ENCODE results near the gene MYO3B. TPM values are rescaled to one million over a fixed set of nuclear protein-coding genes. Genes with fewer than 3 reads are reported as not detected.

Gene MYO3B
- total RNA-seq, 1 donor: 0.21 TPM

DNA sequence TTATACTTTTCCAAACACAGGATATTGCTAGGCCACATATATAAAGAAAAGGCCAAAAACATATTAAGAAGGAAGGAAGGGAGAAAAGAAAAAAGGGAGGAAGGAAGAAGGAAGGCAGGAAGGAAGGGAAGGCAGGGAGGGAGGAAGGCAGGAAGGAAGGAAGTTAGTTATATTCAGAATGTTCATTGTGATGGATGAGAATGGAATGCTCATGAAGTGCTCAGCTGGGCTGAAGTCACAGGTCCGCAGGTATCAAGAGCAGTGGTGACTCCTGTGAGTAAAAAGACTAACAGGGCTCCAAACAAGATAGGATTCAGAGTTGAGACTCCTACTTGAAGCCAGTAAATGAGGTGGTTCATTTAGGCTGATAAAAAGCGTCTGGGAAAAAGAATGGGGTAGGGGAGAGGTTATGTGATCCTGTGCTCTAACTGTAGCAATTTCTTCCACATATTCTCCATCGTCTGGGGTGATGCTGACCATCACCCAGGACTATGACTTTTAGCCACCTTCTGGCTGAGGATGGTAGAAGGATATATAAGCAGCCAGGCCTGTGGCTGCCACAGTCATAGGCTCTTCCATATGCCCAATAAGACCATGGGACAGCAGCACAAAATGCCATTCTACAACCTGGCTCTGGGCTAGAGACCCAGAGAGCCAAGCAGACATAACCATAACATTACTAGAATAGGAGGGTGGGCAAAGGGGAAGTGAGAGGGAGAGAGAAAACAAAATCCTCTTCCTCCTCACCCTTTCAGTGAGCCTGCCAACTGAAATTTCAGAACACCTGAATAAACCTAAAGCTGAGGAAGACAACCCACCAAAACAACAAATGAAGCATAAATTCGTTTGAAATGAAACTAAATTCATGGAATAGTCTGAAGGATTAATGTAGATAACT, 173.2 kb downstream of the MYO3B start:
- no peaks in the 10 kb centered on the region for H3K27me3 ChIP-seq (ENCODE audit: insufficient read depth, low read length)
- H3K4me3 ChIP-seq (ENCODE audit: low read length): no peak overlapping the region
- peaks cover 13% of the 10 kb centered on the region for H3K4me1 ChIP-seq (ENCODE audit: insufficient read depth, low read length)
- no peaks in the 10 kb centered on the region for H3K9me3 ChIP-seq (ENCODE audit: low read depth, low read length)

DNA sequence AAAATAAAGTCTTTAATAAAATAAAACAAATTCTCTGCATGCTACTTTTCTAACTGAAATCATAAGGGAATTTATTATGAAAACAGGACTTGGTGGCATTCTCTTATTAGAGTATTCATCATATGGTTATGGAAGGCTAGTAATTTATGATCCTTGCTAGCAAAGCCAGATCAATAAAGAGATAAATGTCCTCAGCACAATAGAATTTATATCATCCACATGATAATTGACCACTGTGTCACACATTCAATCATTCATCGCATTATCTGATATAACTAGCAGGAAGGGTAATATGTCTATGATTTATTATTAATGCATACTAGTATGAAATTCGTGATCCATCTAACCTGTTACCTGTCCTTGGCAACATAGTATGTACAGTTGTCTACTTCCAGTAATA, 175.8 kb downstream of the MYO3B start:
- H3K9me3 ChIP-seq (ENCODE audit: low read depth, low read length): no peaks in the 10 kb centered on the region
- no peaks in the 10 kb centered on the region for H3K27me3 ChIP-seq (ENCODE audit: insufficient read depth, low read length)
- H3K4me3 ChIP-seq (ENCODE audit: low read length): no peak overlapping the region
- H3K4me1 ChIP-seq (ENCODE audit: insufficient read depth, low read length): peaks cover 13% of the 10 kb centered on the region

DNA sequence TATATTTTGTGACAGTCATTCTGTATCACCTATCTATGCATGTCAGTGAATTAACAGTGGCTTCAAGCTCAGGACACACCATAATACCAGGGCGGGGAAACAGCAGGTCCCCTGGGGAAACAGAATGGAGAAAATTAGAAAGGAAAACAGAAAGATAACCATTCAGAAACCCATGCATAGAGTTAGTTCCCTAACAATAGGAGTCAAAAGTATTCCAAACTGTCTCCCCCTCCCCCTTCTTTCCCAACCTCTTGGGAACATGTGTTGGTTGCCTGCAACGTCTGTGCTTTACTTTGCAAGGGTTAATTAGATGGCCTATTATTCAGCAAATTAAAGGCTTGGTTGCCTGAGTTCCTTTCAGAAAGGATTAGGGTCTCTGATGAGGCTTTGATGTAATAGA, 176.4 kb downstream of the MYO3B start:
- Histone ChIP-seq H3K4me1 (ENCODE audit: insufficient read depth, low read length) (peaks cover 13% of the 10 kb centered on the region), H3K4me3 (ENCODE audit: low read length) (no peak overlapping the region), H3K9me3 (ENCODE audit: low read depth, low read length) (no peaks in the 10 kb centered on the region), H3K27me3 (ENCODE audit: insufficient read depth, low read length) (no peaks in the 10 kb centered on the region)

DNA sequence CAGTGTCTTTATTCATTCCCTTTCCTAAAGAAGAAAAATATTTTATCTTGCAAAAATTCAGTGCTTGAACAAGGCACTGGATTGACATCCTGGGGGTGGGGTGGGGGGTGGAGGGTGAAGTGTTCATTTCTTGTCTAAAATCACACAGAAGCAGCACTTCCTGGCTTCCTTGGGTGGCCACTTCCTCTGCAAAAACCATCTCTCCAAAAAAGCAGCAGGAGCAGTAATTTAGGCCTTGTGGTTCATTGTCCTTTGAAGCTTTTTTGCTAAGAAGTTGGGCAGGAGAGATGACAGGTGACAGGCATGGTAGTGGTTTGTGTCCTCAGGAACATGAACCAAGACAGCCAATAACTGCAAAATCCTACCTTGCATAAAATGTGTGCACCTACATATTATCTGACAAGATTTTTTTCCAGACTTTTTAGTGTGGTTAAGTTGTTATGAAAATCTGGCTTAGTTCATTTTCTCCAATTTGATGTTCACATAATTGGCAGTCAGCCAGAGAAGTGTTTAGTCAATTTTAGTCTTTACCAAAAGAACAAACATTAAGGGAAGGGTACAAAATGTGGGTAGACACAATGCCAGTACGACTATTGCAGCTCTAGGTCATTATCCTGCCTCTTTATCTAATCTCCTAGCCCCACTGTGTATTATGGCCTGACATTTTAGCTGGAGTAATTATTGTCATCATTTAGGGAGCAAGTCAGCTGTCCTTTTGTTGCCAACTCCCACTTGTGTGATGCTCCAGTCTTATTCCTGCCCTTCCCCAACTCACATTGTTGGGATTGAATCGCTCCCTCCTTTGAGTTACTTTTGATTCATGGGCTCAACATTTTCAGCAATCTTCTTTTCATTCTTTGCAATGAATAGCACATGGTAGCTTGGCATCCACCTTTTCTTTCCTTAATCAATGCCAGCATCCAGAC, 177.2 kb downstream of the MYO3B start:
- Histone ChIP-seq H3K4me3 (ENCODE audit: low read length) (no peak overlapping the region), H3K4me1 (ENCODE audit: insufficient read depth, low read length) (peaks cover 13% of the 10 kb centered on the region), H3K9me3 (ENCODE audit: low read depth, low read length) (no peaks in the 10 kb centered on the region), H3K27me3 (ENCODE audit: insufficient read depth, low read length) (no peaks in the 10 kb centered on the region)

DNA sequence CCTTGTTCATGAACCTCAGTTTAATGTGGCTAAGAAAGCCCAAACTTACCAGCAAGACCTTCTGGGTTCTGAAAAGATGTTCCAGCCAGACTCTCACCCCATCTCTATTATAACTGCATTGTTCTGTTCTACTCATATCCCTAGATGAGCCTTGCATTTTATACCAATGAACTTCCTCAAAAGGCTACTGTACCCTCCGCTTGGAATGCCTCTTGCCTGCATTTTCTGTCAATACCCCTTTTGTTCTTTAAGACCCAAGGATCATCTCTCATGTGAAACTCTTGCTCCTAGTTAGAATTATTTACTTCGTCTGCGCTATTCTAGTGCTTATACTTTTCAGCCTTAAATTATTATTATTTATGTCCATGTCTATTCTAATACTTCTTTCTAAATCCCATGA, 181.5 kb downstream of the MYO3B start:
- Histone ChIP-seq H3K9me3 (ENCODE audit: low read depth, low read length) (no peaks in the 10 kb centered on the region), H3K4me1 (ENCODE audit: insufficient read depth, low read length) (peaks cover 14% of the 10 kb centered on the region), H3K4me3 (ENCODE audit: low read length) (no peak overlapping the region), H3K27me3 (ENCODE audit: insufficient read depth, low read length) (peaks cover 17% of the 10 kb centered on the region)

DNA sequence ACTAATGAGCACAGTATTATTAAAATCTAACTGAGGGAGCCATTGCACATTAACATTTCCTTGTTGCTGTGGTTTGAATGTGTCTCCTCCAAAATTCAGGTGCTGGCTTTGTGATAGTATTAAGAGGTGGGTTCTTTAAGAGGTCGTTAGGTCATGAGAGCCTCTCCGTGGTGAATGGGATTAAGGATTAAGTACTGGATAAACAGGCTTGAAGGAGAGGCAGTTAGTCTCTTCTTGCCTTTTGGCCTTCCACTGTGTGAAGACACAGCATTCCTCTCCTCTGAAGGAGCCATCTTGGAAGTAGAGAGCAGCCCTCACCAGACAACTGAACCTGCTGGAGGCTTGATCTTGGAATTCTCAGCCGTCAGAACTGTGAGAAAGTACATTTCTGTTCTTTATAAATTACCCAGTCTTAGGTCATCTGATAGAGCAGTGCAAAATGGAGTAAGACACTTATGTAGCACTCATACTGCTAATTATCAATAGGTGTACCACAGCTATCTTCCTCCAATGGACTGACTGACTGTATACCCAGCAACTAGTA, 182.7 kb downstream of the MYO3B start:
- Histone ChIP-seq H3K4me1 (ENCODE audit: insufficient read depth, low read length) (peaks cover 4% of the 10 kb centered on the region), H3K9me3 (ENCODE audit: low read depth, low read length) (no peaks in the 10 kb centered on the region), H3K4me3 (ENCODE audit: low read length) (no peak overlapping the region), H3K27me3 (ENCODE audit: insufficient read depth, low read length) (peaks cover 21% of the 10 kb centered on the region)

DNA sequence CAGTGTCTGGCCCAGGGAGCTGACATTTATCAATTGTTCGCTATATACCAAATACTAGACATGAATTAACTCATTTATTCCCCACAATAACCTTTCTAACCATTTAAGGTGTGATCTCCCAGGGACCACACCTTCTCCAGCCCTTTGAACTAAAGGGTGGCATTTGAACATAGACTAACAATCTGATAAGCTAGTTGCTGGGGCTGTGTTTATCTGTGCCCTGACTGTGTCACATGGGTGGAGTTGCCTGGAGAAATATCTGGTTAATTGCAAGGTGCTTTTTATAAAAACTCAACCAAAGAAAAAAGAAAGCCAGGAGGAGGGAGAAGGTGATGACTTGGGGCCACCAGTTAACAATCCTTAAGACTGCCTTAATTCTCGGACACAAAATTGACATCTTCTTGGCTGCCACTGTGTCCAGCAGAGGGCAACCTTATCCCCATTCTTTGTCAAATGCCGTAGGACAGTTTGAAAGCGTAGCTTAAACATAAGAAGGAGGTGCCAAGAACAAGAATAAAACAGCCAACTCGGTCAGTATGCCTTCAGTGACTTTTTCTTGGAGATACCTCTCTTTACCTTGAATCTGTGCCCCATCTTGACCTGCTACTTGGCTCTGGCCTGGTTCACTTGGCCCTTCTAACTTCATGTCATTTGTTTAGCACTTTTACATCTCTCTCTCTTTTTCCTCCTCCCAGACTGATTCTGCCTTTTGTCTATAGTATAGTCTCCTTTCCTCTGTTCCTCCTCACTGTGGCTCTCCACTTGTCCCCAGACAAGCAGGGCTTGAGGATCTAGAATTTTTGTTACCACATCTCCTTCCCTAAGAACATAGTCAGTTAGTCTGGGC, 183.4 kb downstream of the MYO3B start:
- H3K4me3 ChIP-seq (ENCODE audit: low read length): no peak overlapping the region
- H3K9me3 ChIP-seq (ENCODE audit: low read depth, low read length): no peaks in the 10 kb centered on the region
- peaks cover 4% of the 10 kb centered on the region for H3K4me1 ChIP-seq (ENCODE audit: insufficient read depth, low read length)
- H3K27me3 ChIP-seq (ENCODE audit: insufficient read depth, low read length): peaks cover 21% of the 10 kb centered on the region

DNA sequence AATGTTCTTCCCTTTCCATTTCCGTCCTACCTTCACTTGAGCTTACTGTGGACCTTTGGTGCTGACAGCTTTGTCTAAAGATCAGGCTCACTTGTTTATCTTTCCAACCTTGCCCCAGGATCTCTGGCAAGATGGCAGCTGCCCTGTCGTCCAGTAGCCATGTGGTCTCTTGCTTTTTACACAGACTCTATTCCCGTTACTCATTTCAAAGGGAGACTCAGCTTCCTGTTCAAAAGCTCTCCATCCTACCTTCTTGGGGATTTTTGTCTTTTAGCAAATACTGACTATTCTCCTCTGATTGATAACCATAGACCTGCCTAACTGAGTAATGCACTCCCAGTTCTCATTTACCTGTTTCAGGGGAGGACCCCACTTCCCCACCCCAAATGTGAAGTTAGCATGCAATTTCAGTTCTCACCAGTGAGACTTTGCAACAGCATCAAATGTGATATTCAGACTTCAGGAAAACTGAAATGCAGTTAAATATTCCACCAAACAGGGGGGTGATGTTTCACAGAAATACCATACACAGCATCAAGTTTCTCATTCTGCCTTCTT, 184.4 kb downstream of the MYO3B start:
- H3K9me3 ChIP-seq (ENCODE audit: low read depth, low read length): no peaks in the 10 kb centered on the region
- peaks cover 30% of the 10 kb centered on the region for H3K27me3 ChIP-seq (ENCODE audit: insufficient read depth, low read length)
- H3K4me1 ChIP-seq (ENCODE audit: insufficient read depth, low read length): peaks cover 4% of the 10 kb centered on the region
- H3K4me3 ChIP-seq (ENCODE audit: low read length): no peak overlapping the region

DNA sequence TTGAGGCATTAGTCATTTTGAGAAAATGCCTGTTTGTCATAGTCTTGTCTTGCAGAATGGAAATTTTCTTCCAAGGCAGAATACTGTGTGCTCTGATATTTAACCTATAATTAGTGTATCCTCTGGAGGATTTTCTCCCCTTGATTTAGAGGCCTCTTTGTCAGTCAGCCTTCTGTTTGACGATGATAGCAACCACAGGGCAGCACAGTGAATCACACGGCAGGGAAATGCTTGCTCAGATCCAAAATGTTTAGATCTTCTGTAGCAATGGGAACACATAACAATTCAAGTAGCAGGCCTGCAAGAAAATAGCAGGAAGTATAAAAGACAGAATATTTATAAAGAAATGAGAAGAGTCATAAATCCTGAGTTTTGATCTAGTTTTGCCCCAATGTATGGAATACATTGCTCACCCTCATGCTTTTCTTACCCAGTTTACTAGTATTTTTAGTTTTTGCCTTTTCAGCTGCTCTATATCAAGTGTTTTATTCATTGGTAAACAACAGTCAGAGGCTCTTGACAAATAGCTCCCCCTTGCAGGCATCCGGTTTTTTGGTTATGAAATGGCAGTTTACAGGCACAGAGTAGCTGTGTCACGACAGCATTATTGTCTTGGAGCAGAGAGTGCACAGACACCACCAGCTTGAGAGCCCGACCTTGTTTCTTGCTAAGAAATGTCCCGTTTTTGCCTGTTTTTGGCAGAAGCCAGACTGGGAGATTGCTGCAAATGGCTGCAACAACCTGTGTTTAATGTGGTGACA, 185.1 kb downstream of the MYO3B start:
- Histone ChIP-seq H3K4me3 (ENCODE audit: low read length) (no peak overlapping the region), H3K4me1 (ENCODE audit: insufficient read depth, low read length) (peaks cover 4% of the 10 kb centered on the region), H3K9me3 (ENCODE audit: low read depth, low read length) (no peaks in the 10 kb centered on the region), H3K27me3 (ENCODE audit: insufficient read depth, low read length) (peaks cover 37% of the 10 kb centered on the region)

DNA sequence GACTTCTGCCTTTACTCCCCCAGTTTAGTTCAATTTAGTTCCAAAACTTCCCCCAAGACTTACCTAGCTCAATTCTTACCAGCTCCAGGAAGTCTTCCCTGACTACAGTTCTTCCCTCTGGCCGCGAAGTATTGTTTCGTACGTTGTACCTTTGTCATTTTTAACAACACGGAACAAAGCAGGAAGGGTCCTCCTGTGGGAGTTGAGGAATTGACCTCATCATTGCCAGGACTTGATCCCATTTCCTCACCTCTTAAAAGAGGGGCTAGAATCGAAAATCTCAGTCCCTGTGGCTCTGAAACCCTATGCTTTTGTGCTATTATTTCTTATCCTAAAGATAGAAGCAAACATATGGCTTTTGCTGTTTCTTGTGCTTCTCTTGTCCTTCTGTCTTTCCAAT, 187.1 kb downstream of the MYO3B start:
- Histone ChIP-seq H3K27me3 (ENCODE audit: insufficient read depth, low read length) (peaks cover 50% of the 10 kb centered on the region), H3K9me3 (ENCODE audit: low read depth, low read length) (no peaks in the 10 kb centered on the region), H3K4me1 (ENCODE audit: insufficient read depth, low read length) (peaks cover 4% of the 10 kb centered on the region), H3K4me3 (ENCODE audit: low read length) (no peak overlapping the region)

DNA sequence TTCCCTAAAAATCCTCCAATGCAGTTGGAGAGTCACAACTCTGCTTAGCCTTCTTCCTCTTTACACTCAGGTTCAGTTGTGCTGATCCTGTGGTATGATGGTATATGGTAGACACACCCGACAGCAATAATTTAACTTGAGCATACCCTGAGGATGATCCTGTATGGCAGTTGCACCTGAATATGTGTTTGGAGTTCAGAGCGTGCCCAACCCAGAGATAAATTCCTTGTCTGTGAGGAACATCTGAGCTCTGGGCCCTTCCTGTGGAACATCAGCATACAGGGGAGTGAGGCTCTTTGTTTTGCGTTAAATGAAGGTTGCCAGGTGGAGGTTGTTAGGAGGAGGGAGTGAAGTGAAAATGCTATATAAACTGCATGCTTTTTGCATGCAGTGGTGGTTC, 187.7 kb downstream of the MYO3B start:
- Histone ChIP-seq H3K4me1 (ENCODE audit: insufficient read depth, low read length) (peaks cover 4% of the 10 kb centered on the region), H3K27me3 (ENCODE audit: insufficient read depth, low read length) (peaks cover 52% of the 10 kb centered on the region), H3K9me3 (ENCODE audit: low read depth, low read length) (no peaks in the 10 kb centered on the region), H3K4me3 (ENCODE audit: low read length) (no peak overlapping the region)

DNA sequence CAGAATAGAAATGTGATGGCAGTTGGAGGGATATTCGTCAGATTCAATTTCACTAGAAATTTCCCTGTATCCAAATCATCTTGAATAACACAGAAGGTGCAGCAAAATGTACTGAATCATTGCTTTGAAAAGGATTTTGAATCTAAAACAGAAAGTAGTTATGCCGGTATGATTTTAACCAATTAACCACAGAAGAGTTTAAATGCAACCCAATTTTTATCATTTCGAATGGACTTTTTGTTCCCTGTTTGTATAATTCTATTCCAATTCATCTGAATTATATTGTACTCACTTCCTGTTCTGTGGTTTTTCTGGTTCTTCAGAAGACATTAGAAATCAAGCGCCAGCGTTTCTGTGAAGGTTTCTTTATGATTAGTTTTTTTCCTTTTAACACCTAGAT, 190.4 kb downstream of the MYO3B start:
- peaks cover 44% of the 10 kb centered on the region for H3K27me3 ChIP-seq (ENCODE audit: insufficient read depth, low read length)
- H3K9me3 ChIP-seq (ENCODE audit: low read depth, low read length): no peaks in the 10 kb centered on the region
- H3K4me3 ChIP-seq (ENCODE audit: low read length): no peak overlapping the region
- H3K4me1 ChIP-seq (ENCODE audit: insufficient read depth, low read length): peaks cover 5% of the 10 kb centered on the region

DNA sequence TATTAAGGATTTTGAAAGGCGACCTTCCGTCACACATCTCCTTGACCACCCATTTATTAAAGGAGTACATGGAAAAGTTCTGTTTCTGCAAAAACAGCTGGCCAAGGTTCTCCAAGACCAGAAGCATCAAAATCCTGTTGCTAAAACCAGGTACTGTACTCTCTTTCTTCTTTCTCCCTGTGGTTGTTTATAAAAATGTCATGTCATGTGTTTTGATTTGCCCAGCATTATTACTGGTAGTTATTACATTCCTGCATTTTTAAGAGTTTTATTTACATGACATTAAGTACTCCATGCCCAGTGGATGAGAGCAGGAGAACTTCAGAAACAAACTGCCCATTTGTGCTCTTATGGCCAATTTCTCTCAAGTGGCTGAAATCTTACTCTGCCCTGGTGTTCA, 191.3 kb downstream of the MYO3B start:
- Histone ChIP-seq H3K4me1 (ENCODE audit: insufficient read depth, low read length) (peaks cover 4% of the 10 kb centered on the region), H3K4me3 (ENCODE audit: low read length) (no peak overlapping the region), H3K27me3 (ENCODE audit: insufficient read depth, low read length) (peaks cover 41% of the 10 kb centered on the region), H3K9me3 (ENCODE audit: low read depth, low read length) (no peaks in the 10 kb centered on the region)

DNA sequence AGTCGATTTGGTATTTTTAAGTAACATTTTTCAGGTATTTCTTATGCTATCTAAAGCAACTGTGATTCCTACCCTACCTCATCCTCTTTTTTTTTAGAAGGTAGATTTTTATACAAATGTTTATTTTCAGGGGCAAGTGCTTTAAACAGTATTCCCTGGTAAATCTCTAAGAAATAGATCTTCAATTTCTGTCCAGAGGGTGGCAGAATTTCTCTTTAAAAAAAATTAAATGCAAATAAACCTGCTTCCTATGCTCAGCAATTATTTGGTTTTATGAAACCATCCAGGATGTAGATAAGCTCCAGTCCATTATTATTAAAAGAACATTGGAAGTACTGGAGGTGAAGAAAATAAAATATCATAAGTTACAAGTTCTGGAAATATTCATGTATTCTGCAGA, 191.9 kb downstream of the MYO3B start:
- H3K27me3 ChIP-seq (ENCODE audit: insufficient read depth, low read length): peaks cover 34% of the 10 kb centered on the region
- no peak overlapping the region for H3K4me3 ChIP-seq (ENCODE audit: low read length)
- H3K9me3 ChIP-seq (ENCODE audit: low read depth, low read length): no peaks in the 10 kb centered on the region
- H3K4me1 ChIP-seq (ENCODE audit: insufficient read depth, low read length): peaks cover 4% of the 10 kb centered on the region
